Fibroblast of lung (primary cell): Measurements from ENCODE around the gene MAPK8. TPM values are rescaled to one million over a fixed set of nuclear protein-coding genes. Genes with fewer than 3 reads are reported as not detected.

ENCODE experiments used
- DNase-seq, 2 donors: peaks; one replicate each; pipeline versions ENCODE4 v3.0.0 to v3.0.0-alpha.2; 2010; ENCODE audit warnings: low read depth in 2 of 2
- H2AFZ ChIP-seq: 2 replicates; pipeline ENCODE4 v1.5.1; 2012; ENCODE audit warnings: low read length, control low read depth, inconsistent platforms
- H3K27ac ChIP-seq: 2 replicates; pipeline ENCODE4 v1.5.1; 2011; ENCODE audit warnings: low read length, control low read depth; ENCODE audit not compliant: insufficient read depth
- H3K27me3 ChIP-seq: 2 replicates; pipeline ENCODE4 v1.5.1; 2011; ENCODE audit warnings: mild to moderate bottlenecking, low read length; ENCODE audit not compliant: control insufficient read depth, insufficient read depth
- H3K36me3 ChIP-seq: 2 replicates; pipeline ENCODE4 v1.5.1; 2011; ENCODE audit warnings: low read length; ENCODE audit not compliant: control insufficient read depth, insufficient read depth
- H3K4me1 ChIP-seq: 2 replicates; pipeline ENCODE4 v1.5.1; 2011; ENCODE audit warnings: low read length; ENCODE audit not compliant: control insufficient read depth, insufficient read depth; ENCODE audit errors: extremely low read depth
- H3K4me2 ChIP-seq: 2 replicates; pipeline ENCODE4 v1.5.1; 2011; ENCODE audit warnings: low read length, control low read depth; ENCODE audit not compliant: insufficient read depth; ENCODE audit errors: extremely low read depth
- H3K4me3 ChIP-seq, 4 experiments: fragments of 200-600 bp in 1 of 4; sonication (generic) in 1 of 4; replicated peaks in 1 of 4; 2 replicates each; pipeline ENCODE4 v1.5.1; 2011 to 2016; ENCODE audit warnings: low read length in 4 of 4, low read depth in 3 of 4, mild to moderate bottlenecking in 3 of 4, control low read depth in 2 of 4, inconsistent platforms in 1 of 4, mixed read lengths in 1 of 4; ENCODE audit not compliant: insufficient read depth in 1 of 4; ENCODE audit errors: control extremely low read depth in 1 of 4
- H3K79me2 ChIP-seq: 2 replicates; pipeline ENCODE4 v1.5.1; 2012; ENCODE audit warnings: mild to moderate bottlenecking, low read length, inconsistent platforms; ENCODE audit not compliant: control insufficient read depth, insufficient read depth
- H3K9ac ChIP-seq: 2 replicates; pipeline ENCODE4 v1.5.1; 2011; ENCODE audit warnings: mild to moderate bottlenecking, low read length, control low read depth; ENCODE audit not compliant: insufficient read depth
- H3K9me3 ChIP-seq: 2 replicates; pipeline ENCODE4 v1.5.1; 2012; ENCODE audit warnings: low read depth, low read length; ENCODE audit not compliant: control insufficient read depth, insufficient read depth
- H4K20me1 ChIP-seq: 2 replicates; pipeline ENCODE4 v1.5.1; 2011; ENCODE audit warnings: low read length; ENCODE audit not compliant: control insufficient read depth, insufficient read depth; ENCODE audit errors: extremely low read depth
- CTCF ChIP-seq, 2 donors: IDR thresholded peaks in 1 of 2; conservative IDR thresholded peaks in 1 of 2; 1 replicate in 1 of 2; 2 replicates in 1 of 2; pipeline ENCODE4 v1.5.1; 2011 to 2012; ENCODE audit warnings: low read length in 2 of 2, control low read depth in 1 of 2, inconsistent platforms in 1 of 2, low read depth in 1 of 2, mild to moderate bottlenecking in 1 of 2
- EZH2 ChIP-seq: IDR thresholded peaks from 2 replicates; pipeline ENCODE4 v1.5.1; 2012; ENCODE audit warnings: low read length, control low read depth, mild to moderate bottlenecking; ENCODE audit errors: missing control alignments
- polyA plus RNA-seq, 2 donors: library from polyadenylated mRNA; depleted of rRNA in 1 of 2; stranded (reverse) in 1 of 2; unstranded in 1 of 2; fragments of >200 nt; gene quantifications; 2 replicates each; pipeline ENCODE4 v1.2.1, GENCODE V29; 2011 to 2012; ENCODE audit warnings: missing spikeins in 1 of 2
- total RNA-seq: library from RNA; depleted of rRNA; stranded (reverse); fragments of >200 nt; gene quantifications from 2 replicates; pipeline ENCODE4 v1.2.1, GENCODE V29; 2014

Gene MAPK8
- total and polyA plus RNA-seq, 2 donors (not counting 1 experiment from before 2014, with no cell fraction given) = 29.4 to 53.7 TPM

DNA sequence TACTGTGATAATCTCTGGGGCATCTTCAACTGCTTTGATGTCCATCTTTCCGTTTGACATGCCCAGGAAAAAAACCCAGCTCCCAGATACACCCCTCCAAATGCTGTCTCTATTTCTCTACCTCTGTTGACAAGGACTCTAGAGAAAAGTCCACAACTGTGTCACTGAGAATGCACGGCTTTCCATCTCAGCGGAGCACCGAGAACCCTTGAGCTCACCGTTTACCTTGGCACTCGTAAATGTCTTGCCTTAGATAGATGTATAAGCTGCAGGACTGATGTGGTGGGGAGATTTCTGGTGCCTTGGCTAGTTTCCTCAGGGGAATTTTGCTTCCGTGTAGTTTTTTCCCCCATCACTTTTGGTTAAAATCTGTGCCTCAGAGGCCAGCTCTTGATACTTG is 7.4 kb upstream of the MAPK8 start:
- H3K9me3 ChIP-seq = no peaks in the 10 kb centered on the region
- H3K9ac ChIP-seq = no peak overlapping the region
- H3K4me2 ChIP-seq = no peak overlapping the region
- no peak for DNase-seq
- H3K36me3 ChIP-seq = no peaks in the 10 kb centered on the region
- no peaks in the 10 kb centered on the region for H3K79me2 ChIP-seq
- no peaks in the 10 kb centered on the region for H3K4me1 ChIP-seq
- peaks cover 18% of the 10 kb centered on the region for H3K27me3 ChIP-seq
- H3K4me3 ChIP-seq = no peak overlapping the region
- no peak overlapping the region for H2AFZ ChIP-seq
- TF ChIP-seq CTCF (conservative IDR thresholded peaks at IDR 0.05 in 1 of 2, IDR thresholded peaks at IDR 0.05 in 1 of 2; ENCODE audit: low read depth in 1 of 2, low read length in 2 of 2) (no peak), EZH2 (no peak)
- H3K27ac ChIP-seq = no peak overlapping the region
- no peaks in the 10 kb centered on the region for H4K20me1 ChIP-seq

DNA sequence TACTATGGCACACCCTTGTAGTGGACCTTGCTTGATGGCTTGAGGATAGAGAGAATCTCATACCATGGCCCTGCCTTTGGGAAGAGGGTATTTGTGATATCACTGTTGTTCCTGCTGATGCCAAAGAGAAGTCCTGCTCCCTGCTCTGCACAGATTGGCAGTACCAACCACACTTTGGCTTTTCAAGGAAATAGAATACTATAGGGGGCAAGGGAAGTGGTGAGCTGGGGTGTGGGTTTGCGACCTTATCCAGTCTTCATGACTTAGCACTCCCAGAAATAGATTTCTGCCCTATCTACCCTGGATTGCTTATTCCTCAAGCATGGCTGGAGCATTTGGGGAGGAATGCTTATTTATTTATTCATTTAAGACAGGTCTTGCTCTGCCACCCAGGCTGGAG is 6.8 kb upstream of the MAPK8 start:
- Histone ChIP-seq H3K9me3 (no peaks in the 10 kb centered on the region), H3K27me3 (peaks cover 20% of the 10 kb centered on the region), H3K4me1 (no peaks in the 10 kb centered on the region), H3K4me3 (no peak overlapping the region), H4K20me1 (no peaks in the 10 kb centered on the region), H3K4me2 (no peak overlapping the region), H2AFZ (no peak overlapping the region), H3K9ac (no peak overlapping the region), H3K79me2 (no peaks in the 10 kb centered on the region), H3K36me3 (no peaks in the 10 kb centered on the region), H3K27ac (no peak overlapping the region)
- TF ChIP-seq CTCF (conservative IDR thresholded peaks at IDR 0.05 in 1 of 2, IDR thresholded peaks at IDR 0.05 in 1 of 2; ENCODE audit: low read depth in 1 of 2, low read length in 2 of 2) (no peak), EZH2 (no peak)
- no peak for DNase-seq

DNA sequence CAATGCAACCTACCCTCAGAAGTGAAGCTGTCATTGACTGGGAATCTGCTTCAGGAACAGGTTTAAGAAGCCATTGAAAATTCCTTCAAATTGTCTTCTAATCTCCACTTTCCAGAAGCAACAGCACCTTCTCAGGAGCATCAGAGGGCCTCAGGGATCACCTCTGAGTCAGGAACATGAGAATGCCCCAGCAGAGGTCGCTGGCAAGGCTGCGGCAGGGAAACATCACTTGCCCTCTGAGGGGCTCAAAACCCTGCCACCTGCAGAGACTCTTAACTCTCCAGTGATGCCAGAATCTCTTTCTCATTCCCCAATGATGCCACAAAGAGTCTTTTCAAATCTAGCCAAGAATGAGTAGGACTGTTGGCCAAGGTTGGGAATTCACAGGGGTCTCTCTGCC is 5.9 kb upstream of the MAPK8 start:
- Histone ChIP-seq H3K9ac (no peak overlapping the region), H3K27ac (no peak overlapping the region), H2AFZ (no peak overlapping the region), H3K27me3 (peaks cover 22% of the 10 kb centered on the region), H3K79me2 (no peaks in the 10 kb centered on the region), H3K9me3 (no peaks in the 10 kb centered on the region), H3K4me3 (no peak overlapping the region), H3K4me1 (no peaks in the 10 kb centered on the region), H4K20me1 (no peaks in the 10 kb centered on the region), H3K4me2 (no peak overlapping the region), H3K36me3 (no peaks in the 10 kb centered on the region)
- no peak for DNase-seq
- TF ChIP-seq CTCF (conservative IDR thresholded peaks at IDR 0.05 in 1 of 2, IDR thresholded peaks at IDR 0.05 in 1 of 2; ENCODE audit: low read depth in 1 of 2, low read length in 2 of 2) = no peak
- TF ChIP-seq EZH2 = no peak
